Left ventricle myocardium superior (tissue), 1 donor: Measurements from ENCODE around the gene HEPHL1. TPM values are rescaled to one million over a fixed set of nuclear protein-coding genes. Genes with fewer than 3 reads are reported as not detected.
"Not testable (repeated sequence)": the region's sequence is repeated elsewhere in the genome, so short reads cannot be mapped to it uniquely, and the experiment has no call there.

Experiments
- ATAC-seq: fragments of 200-7000 bp; cut with Tn5 transposase; one replicate; pipeline ENCODE4 v1.9.1; 2020; ENCODE audit warnings: mild to moderate bottlenecking, moderate library complexity
- DNase-seq: peaks from one replicate; pipeline ENCODE4 v3.0.0-alpha.2; 2020
- intact Hi-C: fragments of 100-400 bp; cut with micrococcal nuclease; formaldehyde crosslinking; loops from one replicate; pipeline ENCODE4 v1.11.0; 2022
- total RNA-seq: library from RNA; stranded (reverse); fragmentation: NEBNext Ultra II Directional; extraction: Animal tissue kit (Norgen Biotek cat#: 25700); gene quantifications from one replicate; pipeline ENCODE4 v1.2.1, GENCODE V29; 2021
- donor health status: DM: no; HTN: yes; CAD: no; lungs with severe emphysema.

The HEPHL1 gene
- total RNA-seq, 1 donor from 2014 or later = not detected

DNA sequence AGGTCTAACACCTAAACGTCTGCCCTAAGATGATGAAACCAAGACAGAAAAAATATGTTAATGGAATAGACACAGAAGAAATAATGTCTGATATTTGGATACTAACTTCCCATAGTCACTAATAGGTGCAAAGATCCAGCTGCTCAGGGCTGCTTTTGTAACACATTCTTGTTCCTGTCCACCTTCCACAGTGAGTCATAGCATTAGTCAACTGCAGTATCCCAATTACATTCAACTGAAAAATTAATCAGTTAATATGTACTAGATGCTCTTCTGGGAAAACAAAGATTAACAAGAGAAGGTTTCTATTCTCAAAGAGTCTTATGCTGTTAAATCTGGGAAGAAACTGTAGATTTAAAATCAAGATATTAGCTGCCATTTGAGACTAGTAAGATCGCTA, 47.6 kb downstream of the HEPHL1 start:
- DNase-seq (no peak), ATAC-seq (no peak)
- intact Hi-C loops = no loop called here

DNA sequence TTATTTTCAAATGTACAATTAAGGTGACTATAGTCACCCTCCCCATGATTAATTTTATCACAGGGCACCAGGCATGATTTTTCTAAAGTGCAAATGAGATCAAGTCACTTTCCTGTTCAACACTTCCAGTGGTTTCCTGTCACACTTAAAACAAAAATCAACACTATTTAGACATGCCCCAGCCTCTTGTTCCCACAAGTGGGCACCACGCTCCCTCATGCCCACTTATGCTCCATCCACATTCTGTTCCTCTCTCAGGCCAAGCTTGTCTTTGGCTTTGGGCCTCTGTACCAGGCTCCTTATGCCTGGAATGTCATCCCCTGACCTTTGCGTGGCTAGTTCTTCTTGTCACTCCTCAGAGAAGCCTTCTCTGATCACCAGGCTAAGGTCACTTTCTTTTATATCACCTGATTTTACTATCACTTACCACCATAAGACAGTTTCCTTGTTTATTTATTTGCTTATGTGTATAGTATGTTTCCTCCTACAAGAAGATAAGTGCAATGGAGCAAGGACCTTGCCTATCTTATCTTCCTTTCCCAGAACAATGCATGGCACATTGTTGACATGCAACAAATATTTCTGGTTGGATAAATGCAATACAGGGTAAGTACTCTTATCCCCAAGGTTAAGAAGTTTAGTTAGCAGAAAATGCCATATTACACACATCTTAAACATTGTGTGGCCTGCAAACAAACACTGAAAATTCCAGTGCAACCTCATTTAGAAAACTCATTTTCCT, 56.6 kb downstream of the HEPHL1 start:
- intact Hi-C loops = no loop called here
- ATAC-seq (peak; percentile 81), DNase-seq (peak; percentile 25)

DNA sequence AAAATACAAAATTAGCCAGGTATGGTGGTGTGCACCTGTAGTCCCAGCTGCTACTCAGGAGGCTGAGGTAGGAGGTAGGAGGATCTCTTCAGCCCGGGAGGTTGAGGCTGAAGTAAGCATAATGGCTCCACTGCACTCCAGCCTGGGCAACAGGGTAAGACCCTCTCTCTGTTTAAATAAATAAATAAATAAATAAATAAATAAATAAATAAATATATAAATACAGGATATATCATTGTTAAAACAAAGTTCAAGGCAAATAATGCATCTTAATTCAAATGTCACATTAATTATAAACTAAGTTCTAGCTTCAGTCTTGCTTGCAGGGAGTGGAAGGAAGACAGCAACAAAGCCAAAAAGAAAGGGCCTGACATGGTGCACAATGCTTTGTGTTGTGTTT, 63.0 kb downstream of the HEPHL1 start:
- DNase-seq (no peak), ATAC-seq (no peak)
- intact Hi-C loops = no loop called here

DNA sequence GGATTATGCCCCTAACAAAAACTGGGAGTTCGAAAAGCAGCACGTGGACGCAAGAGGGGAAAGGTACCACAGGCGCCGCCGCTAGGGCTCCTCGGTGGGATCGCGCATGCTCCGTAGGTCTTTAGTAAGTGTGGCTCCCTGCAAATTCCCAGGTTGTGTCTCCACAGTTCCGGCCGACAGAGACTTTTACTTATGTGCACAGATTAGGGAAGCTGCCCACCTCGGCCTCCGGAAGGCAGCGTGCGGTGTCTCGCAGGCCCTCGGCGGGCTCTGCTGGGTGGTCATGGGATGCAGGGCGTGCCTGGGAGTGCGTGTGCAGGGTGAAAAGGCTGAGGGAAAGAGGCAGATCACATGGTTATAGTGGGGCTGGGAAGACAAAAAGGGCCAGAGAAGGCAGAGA, 67.8 kb downstream of the HEPHL1 start:
- intact Hi-C loops = no loop called here
- DNase-seq = no peak
- no peak for ATAC-seq

DNA sequence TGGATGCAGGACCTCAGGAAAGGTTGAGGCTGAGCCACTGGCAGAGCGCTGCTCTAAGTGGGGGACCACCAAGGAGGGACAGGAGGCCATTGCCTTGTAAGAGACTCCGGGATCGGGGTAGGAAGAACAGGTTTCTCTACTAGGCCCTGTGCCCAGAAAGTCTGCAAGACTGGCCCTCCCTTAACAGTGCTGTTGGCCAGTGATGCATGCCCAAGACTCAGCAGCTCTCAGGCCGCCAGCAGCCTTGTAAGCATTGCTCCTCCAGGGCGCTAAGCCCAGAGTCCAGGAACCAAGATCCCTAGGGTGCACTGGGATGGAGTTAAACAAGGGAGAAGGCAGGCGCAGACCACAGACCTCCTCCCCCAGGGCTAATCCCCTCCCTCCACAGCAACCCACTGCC, 68.2 kb downstream of the HEPHL1 start:
- intact Hi-C loops = no loop called here
- ATAC-seq = no peak
- DNase-seq = no peak

DNA sequence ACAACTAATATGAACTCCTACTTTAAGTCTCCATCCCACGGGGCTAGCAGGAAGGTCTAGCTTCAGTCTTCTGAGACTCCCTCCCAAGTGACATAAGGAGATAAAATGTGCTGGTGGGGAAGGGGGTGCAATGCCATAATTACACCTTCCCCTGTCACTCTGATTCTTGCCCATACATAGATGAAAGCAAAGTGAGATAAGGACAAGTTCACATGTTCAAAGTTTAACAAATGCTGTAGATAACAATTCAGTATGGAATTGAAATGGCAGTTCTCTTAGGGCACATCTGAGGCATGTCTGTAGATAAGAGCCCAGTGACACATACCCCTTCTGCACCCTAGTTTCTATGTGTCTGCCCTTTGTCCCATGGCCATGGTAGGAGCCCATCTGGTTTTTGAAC, 69.2 kb downstream of the HEPHL1 start:
- DNase-seq (no peak), ATAC-seq (no peak)
- intact Hi-C loops = no loop called here

DNA sequence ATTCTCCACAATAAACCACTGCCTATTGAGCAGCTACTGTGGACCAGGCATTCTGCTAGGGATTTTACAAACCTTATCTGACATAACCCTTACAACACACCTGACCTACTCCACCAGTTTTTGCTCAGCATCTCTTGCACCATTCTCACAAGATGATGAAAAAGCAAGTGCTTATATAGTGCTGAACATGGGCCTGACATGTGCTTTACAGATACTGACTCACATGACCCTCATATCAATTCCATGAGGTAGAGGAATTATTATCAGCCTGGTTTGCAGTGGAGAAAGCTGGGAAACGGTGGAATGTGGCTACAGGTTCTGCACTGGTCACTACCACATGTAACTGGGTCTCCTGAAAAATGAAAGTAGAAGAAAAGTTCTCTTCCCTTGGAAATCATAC, 69.9 kb downstream of the HEPHL1 start:
- no peak for ATAC-seq
- intact Hi-C loops = no loop called here
- DNase-seq = no peak

DNA sequence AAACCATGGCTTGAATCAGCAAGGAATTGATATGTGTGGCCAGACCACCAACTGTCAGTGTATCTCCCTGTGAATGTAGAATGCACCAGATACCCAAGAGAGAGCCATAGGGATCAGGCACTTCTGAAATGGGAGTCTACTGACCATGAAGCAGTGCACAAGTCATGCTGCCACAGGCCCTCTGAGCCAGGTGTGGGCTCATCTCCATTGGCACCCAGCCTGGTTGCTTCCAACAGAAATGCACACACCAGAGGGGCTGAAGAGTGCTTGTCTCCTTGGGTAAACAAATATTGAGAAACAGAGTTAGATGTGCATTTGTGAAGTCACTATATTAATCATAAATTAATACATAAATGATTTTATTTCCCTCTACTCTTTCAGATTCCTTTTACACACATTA, 79.1 kb downstream of the HEPHL1 start:
- intact Hi-C loops = no loop called here
- no peak for ATAC-seq
- DNase-seq = no peak

DNA sequence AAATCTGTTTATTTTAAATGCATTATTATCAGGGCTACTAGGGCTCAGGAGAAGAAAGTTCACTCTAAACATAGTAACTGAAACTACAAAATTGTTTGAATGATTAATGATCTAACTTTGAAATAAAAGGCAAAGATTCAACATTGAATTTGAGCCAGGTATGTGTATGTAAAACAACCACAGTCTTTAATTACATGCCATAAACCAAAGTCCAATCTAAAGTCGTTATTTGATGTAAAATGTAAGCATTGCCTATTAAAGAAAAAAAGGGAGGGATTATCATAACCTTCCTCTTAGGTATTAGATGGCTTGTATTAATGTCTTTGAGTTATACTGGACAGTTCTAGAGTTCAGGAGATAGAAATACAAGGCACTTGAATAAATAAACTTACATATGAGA, 82.3 kb downstream of the HEPHL1 start:
- DNase-seq (no peak), ATAC-seq (no peak)
- intact Hi-C loops = no loop called here

DNA sequence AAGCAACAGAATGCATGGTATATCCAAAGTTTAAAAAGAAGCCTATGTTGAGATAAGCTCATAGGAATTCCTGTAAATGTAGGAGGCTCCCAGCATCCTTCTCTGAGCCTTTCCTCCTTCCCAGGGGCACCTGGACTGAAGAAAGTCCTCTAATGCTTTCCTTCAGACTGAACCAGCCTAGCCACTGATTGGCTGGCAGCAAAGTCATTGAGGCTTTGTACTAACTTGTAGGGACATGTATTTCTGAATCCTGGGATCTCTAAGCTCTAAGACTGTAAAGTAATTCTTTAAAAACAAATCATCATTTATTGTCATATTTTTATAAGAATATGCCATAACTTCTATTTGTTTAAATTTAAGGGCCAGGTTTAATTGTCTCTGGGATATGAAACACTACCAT, 83.6 kb downstream of the HEPHL1 start:
- ATAC-seq (no peak), DNase-seq (no peak)
- intact Hi-C loops = no loop called here

DNA sequence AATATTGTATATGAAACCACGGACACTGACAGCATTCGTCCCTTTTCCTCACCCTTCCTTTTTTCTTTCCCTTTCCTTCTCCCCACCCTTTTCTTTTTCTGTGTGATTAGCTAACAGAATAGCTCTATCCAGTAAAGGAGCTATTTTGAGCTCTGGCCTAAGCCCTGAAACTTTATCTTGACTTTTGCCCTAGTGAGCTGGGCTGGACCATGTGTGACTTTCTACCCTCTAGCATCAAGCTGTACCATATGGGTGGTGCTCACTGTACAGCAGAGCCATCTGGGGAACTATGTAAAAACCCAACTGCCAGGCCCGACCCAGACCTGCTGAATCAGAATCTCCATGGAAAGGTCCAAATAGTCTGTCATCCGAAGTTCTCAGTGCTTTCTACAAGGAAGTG, 85.6 kb downstream of the HEPHL1 start:
- ATAC-seq = peak; percentile 98
- intact Hi-C loops = no loop called here
- DNase-seq = peak; percentile 25

DNA sequence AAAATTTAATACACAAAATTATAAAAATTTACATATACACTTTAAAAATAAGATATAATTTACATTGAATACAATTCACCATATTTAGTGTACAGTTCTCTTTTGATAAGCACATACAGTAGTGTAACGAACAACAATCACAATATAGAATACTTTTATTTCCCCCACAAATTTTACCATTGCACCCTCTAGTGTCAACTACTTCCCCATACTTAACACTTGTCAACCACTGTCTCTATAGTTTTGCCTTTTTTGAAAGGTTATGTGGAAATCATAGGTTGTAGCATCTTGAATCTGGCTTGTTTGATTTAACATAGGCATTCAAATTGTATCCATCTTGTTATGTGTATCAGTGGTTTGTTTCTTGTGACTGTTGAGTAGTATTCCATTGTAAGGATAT, 86.2 kb downstream of the HEPHL1 start:
- no peak for ATAC-seq
- DNase-seq = no peak
- intact Hi-C loops = no loop called here

DNA sequence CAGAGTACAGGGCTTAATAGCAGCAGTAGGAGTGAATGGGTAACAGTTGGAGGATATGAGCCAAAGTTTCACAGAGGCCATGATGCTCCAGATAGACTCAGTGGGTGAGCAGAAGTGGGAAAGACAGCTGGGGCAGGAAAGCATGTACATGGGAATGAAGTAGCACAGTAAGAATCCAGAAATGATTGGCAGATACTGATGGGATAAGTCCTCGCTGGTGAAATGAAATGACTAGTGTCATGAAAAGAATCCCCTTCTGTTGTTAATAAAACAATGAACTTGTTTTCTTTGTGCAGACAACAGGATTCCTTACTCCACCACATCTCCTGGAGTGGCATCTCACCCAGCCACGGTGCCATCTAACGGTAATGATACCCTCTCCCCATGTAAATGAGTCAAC, 90.1 kb downstream of the HEPHL1 start:
- intact Hi-C loops = no loop called here
- DNase-seq (no peak), ATAC-seq (no peak)

DNA sequence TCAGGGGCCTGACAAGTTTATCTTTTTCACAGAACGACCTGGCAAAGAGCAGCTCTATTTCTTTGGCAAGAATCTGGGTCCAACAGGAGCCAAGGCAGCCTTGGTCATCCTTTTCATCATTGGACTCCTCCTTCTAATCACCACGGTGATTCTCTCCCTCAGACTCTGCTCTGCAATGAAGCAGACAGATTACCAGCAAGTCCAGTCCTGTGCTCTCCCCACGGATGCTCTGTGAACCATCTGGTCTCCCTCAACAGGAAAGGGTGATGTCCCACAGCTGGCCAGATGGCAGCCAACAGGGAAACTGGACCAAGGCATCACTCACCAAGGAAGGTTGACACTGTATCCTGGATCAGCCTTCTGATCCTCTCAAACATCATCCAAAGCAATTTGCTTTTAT, 90.5 kb downstream of the HEPHL1 start:
- intact Hi-C loops = no loop called here
- DNase-seq = peak; percentile 68

DNA sequence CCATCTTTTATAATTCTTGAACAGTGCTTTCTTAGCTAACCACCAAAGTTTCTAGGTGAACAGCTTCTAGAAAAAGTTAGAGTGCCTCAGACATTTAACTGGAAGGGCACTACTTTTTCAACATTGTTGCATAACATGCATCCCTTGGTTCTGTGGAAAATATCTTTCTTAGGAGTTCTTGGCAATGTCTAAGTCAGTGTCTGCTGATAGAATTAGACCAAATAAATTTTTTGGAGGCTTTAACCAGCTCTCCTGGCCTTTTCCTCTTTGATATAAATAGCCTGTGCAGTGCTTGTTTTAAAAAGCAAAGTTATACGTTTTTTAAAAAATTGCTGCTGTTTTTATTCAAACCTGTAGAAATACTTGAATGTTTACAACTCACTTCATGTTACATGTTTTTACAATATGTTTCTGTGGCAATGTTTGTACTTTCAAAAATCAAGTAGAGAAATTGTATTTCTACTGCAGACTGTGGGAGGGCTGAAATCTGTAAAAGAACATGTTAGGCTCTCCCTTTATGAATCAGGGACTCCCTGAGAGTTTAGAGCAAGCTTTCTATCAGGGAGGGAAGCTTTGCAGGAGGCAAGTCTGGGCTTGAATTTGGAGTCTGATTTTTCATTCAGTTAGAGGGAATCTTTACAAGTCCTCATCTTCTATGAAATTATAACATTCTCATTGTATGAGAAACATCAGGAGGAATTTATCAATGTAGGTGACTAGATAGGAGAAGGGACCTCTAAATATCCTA, 91.2 kb downstream of the HEPHL1 start:
- intact Hi-C loops = no loop called here
- no peak for DNase-seq
- ATAC-seq = peak; percentile 85

More for the DNA sequence above, 90.5 kb downstream of the HEPHL1 start:
- peak; percentile 94 for ATAC-seq

DNA sequence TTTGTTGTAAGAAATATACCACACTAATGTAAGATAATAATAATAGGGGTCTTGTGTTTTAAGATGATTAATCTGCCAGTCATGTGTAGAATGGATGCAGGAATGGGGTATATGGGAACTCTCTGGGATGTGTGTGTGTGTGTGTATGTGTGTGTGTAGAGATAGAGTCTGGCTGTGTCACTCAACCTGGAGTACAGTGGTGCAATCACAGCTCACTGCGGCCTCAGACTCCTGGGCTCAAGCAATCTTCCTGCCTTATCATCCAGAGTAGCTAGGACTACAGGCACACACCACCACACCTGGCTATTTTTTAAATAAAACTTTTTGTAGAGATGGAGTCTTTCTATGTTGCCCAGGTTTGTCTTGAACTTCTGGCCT, 96.0 kb downstream of the HEPHL1 start:
- no peak for ATAC-seq
- intact Hi-C loops = no loop called here
- no peak for DNase-seq

DNA sequence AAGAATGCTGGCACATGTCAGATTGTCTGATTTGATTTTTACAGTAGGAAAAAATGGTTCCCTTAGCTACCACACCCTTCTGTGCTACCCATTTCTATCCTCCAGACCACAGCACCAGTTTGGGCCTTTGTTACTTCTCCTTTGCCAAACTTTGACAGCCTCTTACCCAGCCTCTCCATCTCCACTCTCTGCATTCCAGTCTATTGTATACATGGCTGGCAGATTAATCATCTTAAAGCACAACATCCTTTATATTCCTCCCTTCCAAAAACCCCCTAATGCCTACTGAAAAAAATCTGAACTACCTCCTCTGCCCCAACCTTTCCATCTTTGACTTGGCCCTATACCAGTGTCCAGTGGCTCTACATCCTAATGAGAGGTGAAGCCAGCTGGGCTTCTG, 96.7 kb downstream of the HEPHL1 start:
- ATAC-seq (no peak), DNase-seq (no peak)
- intact Hi-C loops = no loop called here

DNA sequence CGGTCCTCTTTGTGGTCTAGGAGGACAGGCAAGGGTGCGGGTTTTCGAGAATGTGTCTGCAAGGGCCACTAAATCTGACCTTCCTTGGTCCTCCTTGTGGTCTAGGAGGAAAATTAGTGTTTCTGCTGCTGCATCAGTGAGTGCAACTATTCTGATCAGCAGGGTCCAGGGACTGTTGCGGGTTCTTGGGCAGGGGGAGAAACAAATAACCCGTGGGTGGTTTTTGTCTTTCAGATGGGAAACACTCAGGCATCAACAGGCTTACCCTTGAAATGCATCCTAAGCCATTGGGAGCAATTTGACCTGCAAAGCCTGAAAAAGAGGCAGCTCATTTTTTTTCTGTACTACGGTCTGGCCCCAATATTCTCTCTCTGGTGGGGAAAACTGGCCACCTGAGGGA, 98.5 kb downstream of the HEPHL1 start:
- intact Hi-C loops, DNase-seq, ATAC-seq: not testable (repeated sequence)

DNA sequence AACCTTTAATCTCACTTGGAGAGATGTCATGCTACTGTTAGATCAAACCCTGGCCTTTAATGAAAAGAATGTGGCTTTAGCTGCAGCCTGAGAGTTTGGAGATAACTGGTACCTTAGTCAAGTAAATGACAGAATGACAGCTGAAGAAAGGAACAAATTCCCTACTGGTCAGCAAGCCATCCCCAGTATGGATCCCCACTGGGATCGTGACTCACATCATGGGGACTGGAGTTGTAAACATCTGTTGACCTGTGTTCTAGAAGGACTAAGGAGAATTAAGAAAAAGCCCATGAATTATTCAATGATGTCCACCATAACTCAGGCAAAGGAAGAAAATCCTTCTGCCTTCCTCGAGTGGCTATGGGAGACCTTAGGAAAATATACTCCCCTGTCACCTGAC, 99.4 kb downstream of the HEPHL1 start:
- intact Hi-C loops, DNase-seq, ATAC-seq: not testable (repeated sequence)

DNA sequence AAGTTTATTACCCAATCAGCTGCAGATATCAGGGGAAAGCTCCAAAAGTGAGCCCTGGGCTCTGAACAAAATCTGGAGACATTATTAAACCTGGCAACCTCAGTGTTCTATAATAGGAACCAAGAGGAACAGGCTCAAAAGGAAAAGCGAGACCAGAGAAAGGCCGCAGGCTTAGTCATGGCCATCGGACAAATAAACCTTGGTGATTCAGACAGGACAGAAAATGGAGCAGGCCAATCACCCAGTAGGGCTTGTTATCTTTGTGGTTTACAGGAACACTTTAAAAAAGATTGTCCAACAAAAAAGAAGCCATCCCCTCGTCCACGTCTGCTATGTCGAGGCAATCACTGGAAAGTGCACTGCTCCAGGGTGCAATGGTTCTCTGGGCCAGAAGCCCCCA, 99.8 kb downstream of the HEPHL1 start:
- intact Hi-C loops = no loop called here
- DNase-seq (no peak), ATAC-seq (no peak)
